ENCODE measurements around the gene MXRA8.
"Not testable (repeated sequence)": the region's sequence is repeated elsewhere in the genome, so short reads cannot be mapped to it uniquely, and the experiment has no call there.

The MXRA8 gene

GRCh38 chr1:1391225-1391624 lies 32.9 kb upstream of the MXRA8 start:
- POLR2A ChIA-PET: no interaction called here
- no peak for TF ChIP-seq CTCF (IDR thresholded peaks at IDR 0.05; ENCODE audit: control extremely low read depth, extremely low read depth, low read depth, missing control alignments)
- CTCF ChIA-PET: interaction anchor here (1.0 to 2.2 kb wide), 7 partner anchors 9 to 113 kb away, joined by 3 to 6 read pairs (median 3); partner anchors contain the start of gene AURKAIP1
- DNase-seq (ENCODE audit: extremely low spot score): no peak

DNA sequence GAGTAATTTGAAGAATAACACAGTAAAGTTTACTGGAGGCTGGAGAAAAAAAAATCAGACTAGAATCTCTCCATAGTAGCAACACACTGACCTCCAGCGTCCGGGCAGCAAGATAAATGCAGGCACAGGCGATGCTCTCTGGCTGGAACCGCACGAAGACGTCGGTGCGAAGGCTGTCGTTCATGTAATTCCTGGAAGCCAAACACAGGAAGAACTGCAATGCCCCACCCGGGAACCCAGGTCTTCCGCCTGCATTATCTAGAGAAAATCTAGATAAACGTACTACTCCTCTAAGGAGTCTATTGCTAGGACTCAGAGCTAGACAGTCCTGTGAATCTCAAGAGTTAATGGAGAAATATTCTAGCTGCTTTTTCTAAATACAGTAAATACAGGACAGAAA lies 32.3 kb upstream of the MXRA8 start:
- ChIA-PET POLR2A (no interaction called here), CTCF (interaction anchor here (1.0 to 1.5 kb wide), 3 partner anchors 10 to 16 kb away, joined by 3 to 6 read pairs (median 4); partner anchors contain the start of gene AURKAIP1)
- no peak for TF ChIP-seq CTCF (IDR thresholded peaks at IDR 0.05; ENCODE audit: control extremely low read depth, extremely low read depth, low read depth, missing control alignments)
- no peak for DNase-seq (ENCODE audit: extremely low spot score)

DNA sequence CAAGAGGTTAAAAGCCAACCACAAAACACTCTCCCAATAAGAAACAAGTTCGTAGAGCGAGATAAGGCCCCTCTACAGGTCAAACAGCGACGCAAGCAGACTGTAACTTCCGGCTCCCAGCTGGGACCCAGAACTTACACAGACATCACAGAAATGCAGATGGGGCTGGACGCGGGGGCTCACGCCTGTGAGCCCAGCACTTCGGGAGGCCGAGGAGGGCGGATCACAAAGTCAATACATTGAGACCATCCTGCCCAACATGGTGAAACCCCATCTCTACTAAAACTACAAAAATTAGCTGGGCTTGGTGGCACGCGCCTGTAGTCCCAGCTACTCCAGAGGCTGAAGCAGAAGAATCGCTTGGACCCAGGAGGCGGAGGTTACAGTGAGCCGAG lies 29.7 kb upstream of the MXRA8 start:
- CTCF ChIA-PET: interaction anchor here (1.2 to 2.8 kb wide), 2 partner anchors 10 to 11 kb away, joined by 4 to 10 read pairs; partner anchors contain the start of gene CCNL2
- no peak for TF ChIP-seq CTCF (IDR thresholded peaks at IDR 0.05; ENCODE audit: control extremely low read depth, extremely low read depth, low read depth, missing control alignments)
- POLR2A ChIA-PET: interaction anchor here (1.5 kb wide), 1 partner anchor 11 kb away, joined by 8 read pairs; the partner anchor contains the start of gene CCNL2
- DNase-seq (ENCODE audit: extremely low spot score): no peak

- DNase-seq (ENCODE audit: extremely low spot score): no peak
- ChIA-PET POLR2A (no interaction called here), CTCF (interaction anchor here (1.2 to 2.8 kb wide), 2 partner anchors 9 to 11 kb away, joined by 4 to 10 read pairs; partner anchors contain the start of gene CCNL2)
- no peak for TF ChIP-seq CTCF (IDR thresholded peaks at IDR 0.05; ENCODE audit: control extremely low read depth, extremely low read depth, low read depth, missing control alignments)
These were observed 29.0 kb upstream of the MXRA8 start for GRCh38 chr1:1387098-1388077.

DNA sequence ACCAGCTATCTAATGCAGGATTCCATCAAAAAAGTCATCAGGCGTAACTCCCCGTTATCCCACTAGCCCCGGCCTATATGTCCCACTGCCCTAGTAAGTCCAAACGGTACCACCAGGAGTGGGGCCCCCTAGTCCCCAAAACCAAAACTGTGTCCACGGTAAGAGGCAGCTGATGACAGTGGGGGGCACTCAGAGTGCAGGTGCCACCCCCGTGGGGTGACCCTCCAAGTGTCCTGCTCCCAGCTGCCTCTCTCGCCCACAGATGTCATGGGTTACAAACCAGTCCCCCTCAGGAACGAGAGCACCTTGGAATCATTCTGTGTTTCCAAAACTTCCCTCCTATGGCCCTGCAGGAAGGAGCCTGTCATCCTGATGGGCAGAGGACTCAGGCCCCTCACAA lies 27.6 kb upstream of the MXRA8 start:
- POLR2A ChIA-PET: interaction anchor here (0.8 kb wide), 1 partner anchor 9 kb away, joined by 3 read pairs; no protein-coding TSS in a partner anchor
- CTCF ChIA-PET: interaction anchor here (1.2 to 1.5 kb wide), 3 partner anchors 11 to 14 kb away, joined by 3 to 8 read pairs (median 4); partner anchors contain the start of genes AURKAIP1 and CCNL2
- TF ChIP-seq CTCF (IDR thresholded peaks at IDR 0.05; ENCODE audit: control extremely low read depth, extremely low read depth, low read depth, missing control alignments): no peak
- DNase-seq (ENCODE audit: extremely low spot score): no peak

GRCh38 chr1:1385339-1385738 lies 27.0 kb upstream of the MXRA8 start:
- CTCF ChIA-PET: interaction anchor here (1.2 to 1.5 kb wide), 4 partner anchors 10 to 14 kb away, joined by 3 to 8 read pairs (median 4); partner anchors contain the start of genes AURKAIP1 and CCNL2
- DNase-seq (ENCODE audit: extremely low spot score); POLR2A ChIA-PET: not testable (repeated sequence)

DNA sequence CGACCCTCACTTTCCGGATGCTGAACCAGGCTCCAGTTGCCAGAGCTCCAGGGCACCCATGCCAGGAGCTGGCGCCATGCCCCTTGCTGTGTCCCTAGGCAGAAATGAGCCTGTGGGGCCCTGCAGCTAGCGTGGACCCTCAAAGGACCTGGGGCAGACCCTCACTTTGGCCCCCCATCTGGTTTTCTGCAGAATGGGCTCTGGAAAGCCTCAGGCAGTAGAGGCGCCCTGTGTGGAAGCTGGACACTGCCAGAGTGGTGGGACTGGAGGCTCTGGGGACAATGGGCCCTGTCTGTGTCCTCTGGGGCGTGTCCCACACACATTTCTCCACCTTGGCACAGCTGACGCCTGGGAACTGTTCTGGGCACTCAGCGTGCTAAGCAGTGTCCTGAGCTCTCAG lies 22.9 kb upstream of the MXRA8 start:
- no peak for DNase-seq (ENCODE audit: extremely low spot score)
- CTCF ChIA-PET: no interaction called here
- TF ChIP-seq CTCF (IDR thresholded peaks at IDR 0.05; ENCODE audit: control extremely low read depth, extremely low read depth, low read depth, missing control alignments): no peak
- POLR2A ChIA-PET: no interaction called here

All from GM10248 (cell line).